ENCODE results near the gene HYDIN. TPM values are rescaled to one million over a fixed set of nuclear protein-coding genes. Genes with fewer than 3 reads are reported as not detected.

Gene HYDIN
- total RNA-seq, 1 experiment from 2014 or later: not detected

DNA sequence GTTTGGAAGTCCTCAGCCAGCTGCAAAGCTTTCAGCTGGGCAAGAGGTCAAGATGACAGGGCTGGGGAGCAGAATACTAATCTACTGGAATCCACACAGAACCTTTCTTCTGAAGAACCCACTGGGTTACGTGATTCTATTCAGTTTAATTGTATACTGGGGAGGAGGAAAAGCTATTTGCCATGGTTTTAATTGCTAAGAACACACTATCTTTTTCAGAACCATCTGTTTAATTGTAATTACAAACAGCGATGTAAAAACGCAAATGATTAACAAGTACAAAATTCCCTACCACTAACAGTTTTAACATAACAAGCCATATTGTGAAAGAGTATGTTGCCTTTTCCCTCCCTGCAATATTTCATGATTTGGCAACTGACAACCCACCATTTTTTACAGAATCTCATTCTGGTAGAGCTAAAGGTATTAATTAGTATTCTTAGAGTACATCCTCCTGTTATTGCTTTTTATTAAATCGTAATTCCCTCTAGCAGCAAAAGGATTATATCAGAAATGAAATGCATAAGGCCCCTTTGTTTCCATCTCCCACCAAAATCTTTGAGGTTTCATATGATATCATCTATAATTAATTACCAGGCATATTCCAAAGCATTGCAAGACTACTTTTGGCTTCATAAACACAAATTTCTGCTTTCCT, 12.1 kb downstream of the HYDIN start (continued):
- TF ChIP-seq CBX3 (IDR thresholded peaks at IDR 0.05; ENCODE audit: low read depth): no peak
- no peak for TF ChIP-seq SP1 (IDR thresholded peaks at IDR 0.05; ENCODE audit: low read depth)
- no peak for TF ChIP-seq TCF7L2 (IDR thresholded peaks at IDR 0.05; ENCODE audit: borderline replicate concordance, extremely low read depth, insufficient read depth, insufficient read length)
- TF ChIP-seq, protein P1, sequence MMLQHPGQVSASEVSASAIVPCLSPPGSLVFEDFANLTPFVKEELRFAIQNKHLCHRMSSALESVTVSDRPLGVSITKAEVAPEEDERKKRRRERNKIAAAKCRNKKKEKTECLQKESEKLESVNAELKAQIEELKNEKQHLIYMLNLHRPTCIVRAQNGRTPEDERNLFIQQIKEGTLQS (IDR thresholded peaks at IDR 0.05): no peak
- TF ChIP-seq ZNF274 (IDR thresholded peaks at IDR 0.05; ENCODE audit: low read depth, low read length): no peak
- no peak for TF ChIP-seq CEBPB (IDR thresholded peaks at IDR 0.05; ENCODE audit: low read depth)
- TF ChIP-seq, protein P2, sequence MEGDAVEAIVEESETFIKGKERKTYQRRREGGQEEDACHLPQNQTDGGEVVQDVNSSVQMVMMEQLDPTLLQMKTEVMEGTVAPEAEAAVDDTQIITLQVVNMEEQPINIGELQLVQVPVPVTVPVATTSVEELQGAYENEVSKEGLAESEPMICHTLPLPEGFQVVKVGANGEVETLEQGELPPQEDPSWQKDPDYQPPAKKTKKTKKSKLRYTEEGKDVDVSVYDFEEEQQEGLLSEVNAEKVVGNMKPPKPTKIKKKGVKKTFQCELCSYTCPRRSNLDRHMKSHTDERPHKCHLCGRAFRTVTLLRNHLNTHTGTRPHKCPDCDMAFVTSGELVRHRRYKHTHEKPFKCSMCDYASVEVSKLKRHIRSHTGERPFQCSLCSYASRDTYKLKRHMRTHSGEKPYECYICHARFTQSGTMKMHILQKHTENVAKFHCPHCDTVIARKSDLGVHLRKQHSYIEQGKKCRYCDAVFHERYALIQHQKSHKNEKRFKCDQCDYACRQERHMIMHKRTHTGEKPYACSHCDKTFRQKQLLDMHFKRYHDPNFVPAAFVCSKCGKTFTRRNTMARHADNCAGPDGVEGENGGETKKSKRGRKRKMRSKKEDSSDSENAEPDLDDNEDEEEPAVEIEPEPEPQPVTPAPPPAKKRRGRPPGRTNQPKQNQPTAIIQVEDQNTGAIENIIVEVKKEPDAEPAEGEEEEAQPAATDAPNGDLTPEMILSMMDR (IDR thresholded peaks at IDR 0.05 in 2 of 3, conservative IDR thresholded peaks at IDR 0.05 in 1 of 3; ENCODE audit: borderline replicate concordance in 1 of 3, insufficient read depth in 1 of 3, low read depth in 2 of 3, low read length in 2 of 3): no peak

DNA sequence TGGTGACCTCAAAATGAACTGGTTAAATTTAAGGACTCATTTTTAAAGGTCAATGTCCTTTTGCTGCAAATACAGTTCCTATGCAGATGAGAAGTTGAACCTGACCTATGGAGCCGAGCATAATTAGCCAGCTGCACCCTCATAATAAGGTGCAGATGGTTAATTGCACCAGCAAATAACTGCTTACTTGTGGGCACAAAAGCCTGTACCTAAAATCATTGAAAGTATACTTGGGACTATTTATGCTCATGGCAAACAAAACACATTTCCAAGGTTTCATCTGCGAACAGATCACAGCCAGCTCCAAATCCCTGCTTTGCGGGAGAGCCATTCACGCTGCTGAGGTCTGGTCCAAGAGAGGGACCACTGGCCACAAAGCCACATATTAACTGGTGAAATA, 13.0 kb downstream of the HYDIN start:
- DNase-seq (ENCODE audit: low read depth, low spot score) (no peak), ATAC-seq (no peak)
- Histone ChIP-seq H2AFZ (ENCODE audit: low read depth, low read length, poor library complexity, severe bottlenecking) (no peak overlapping the region), H3K9me3 (ENCODE audit: control insufficient read depth in 1 of 2, insufficient read depth in 1 of 2, low read depth in 1 of 2, low read length in 2 of 2) (no peaks in the 10 kb centered on the region), H3K27me3 (ENCODE audit: insufficient read depth, low read length) (peaks cover 35% of the 10 kb centered on the region), H3K79me2 (ENCODE audit: insufficient read depth, low read length) (no peaks in the 10 kb centered on the region), H4K20me1 (ENCODE audit: insufficient read depth) (no peaks in the 10 kb centered on the region), H3K9ac (ENCODE audit: low read length) (no peak overlapping the region), H3K4me2 (ENCODE audit: low read length) (no peak overlapping the region), H3K4me1 (ENCODE audit: control insufficient read depth in 1 of 2, insufficient read depth in 2 of 2, low read length in 2 of 2) (no peaks in the 10 kb centered on the region), H3K27ac (ENCODE audit: low read depth, low read length) (no peak overlapping the region), H3K36me3 (ENCODE audit: control insufficient read depth in 1 of 2, insufficient read depth in 2 of 2, low read length in 2 of 2) (no peaks in the 10 kb centered on the region), H3K9me2 (ENCODE audit: insufficient read depth) (no peaks in the 10 kb centered on the region), H3K4me3 (replicated peaks in 1 of 2; ENCODE audit: low read depth in 1 of 2, low read length in 2 of 2) (no peak overlapping the region)
- intact Hi-C loops (cut with micrococcal nuclease): loop anchor here (5.0 kb wide), 1 partner anchor 95 kb away; no protein-coding TSS in a partner anchor
- CTCF ChIA-PET: interaction anchor here (1.5 kb wide), 1 partner anchor 94 kb away, joined by 3 read pairs; no protein-coding TSS in a partner anchor
- POLR2A ChIA-PET: no interaction called here
- RAD21 ChIA-PET (ENCODE audit: low non-redundant PET in 1 of 2, low total read pairs in 2 of 2, uncharacterized antibody in 2 of 2, unreplicated experiment in 2 of 2): no interaction called here
- TF ChIP-seq SP1 (IDR thresholded peaks at IDR 0.05; ENCODE audit: low read depth): no peak
- TF ChIP-seq, protein P1 (IDR thresholded peaks at IDR 0.05): no peak
- TF ChIP-seq CEBPB (IDR thresholded peaks at IDR 0.05; ENCODE audit: low read depth): no peak
- TF ChIP-seq, protein P3, sequence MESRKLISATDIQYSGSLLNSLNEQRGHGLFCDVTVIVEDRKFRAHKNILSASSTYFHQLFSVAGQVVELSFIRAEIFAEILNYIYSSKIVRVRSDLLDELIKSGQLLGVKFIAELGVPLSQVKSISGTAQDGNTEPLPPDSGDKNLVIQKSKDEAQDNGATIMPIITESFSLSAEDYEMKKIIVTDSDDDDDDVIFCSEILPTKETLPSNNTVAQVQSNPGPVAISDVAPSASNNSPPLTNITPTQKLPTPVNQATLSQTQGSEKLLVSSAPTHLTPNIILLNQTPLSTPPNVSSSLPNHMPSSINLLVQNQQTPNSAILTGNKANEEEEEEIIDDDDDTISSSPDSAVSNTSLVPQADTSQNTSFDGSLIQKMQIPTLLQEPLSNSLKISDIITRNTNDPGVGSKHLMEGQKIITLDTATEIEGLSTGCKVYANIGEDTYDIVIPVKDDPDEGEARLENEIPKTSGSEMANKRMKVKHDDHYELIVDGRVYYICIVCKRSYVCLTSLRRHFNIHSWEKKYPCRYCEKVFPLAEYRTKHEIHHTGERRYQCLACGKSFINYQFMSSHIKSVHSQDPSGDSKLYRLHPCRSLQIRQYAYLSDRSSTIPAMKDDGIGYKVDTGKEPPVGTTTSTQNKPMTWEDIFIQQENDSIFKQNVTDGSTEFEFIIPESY (IDR thresholded peaks at IDR 0.05; ENCODE audit: extremely low read depth, insufficient replicate concordance, low read length): no peak
- no peak for TF ChIP-seq FOSL1 (IDR thresholded peaks at IDR 0.05; ENCODE audit: low read depth)
- TF ChIP-seq EGR1 (IDR thresholded peaks at IDR 0.05; ENCODE audit: low read depth): no peak
- TF ChIP-seq, protein P4, sequence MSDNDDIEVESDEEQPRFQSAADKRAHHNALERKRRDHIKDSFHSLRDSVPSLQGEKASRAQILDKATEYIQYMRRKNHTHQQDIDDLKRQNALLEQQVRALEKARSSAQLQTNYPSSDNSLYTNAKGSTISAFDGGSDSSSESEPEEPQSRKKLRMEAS (IDR thresholded peaks at IDR 0.05): no peak
- TF ChIP-seq, protein P2 (IDR thresholded peaks at IDR 0.05 in 2 of 3, conservative IDR thresholded peaks at IDR 0.05 in 1 of 3; ENCODE audit: borderline replicate concordance in 1 of 3, insufficient read depth in 1 of 3, low read depth in 2 of 3, low read length in 2 of 3): no peak
- TF ChIP-seq ELF1 (IDR thresholded peaks at IDR 0.05; ENCODE audit: borderline replicate concordance, low read depth): no peak
- TF ChIP-seq JUND (IDR thresholded peaks at IDR 0.05): no peak
- no peak for TF ChIP-seq POLR2AphosphoS5 (IDR thresholded peaks at IDR 0.05; ENCODE audit: low read depth, low read length)
- BruUV-seq (replicated peaks): no TSS peak
